IPS-18a (cell line): ENCODE measurements around the gene ZNF595.

Experiments
- H3K27ac ChIP-seq: one replicate; pipeline ENCODE4 v1.5.1; 2013; ENCODE audit warnings: low read length
- H3K27me3 ChIP-seq: one replicate; pipeline ENCODE4 v1.6.1; 2013; ENCODE audit warnings: mild to moderate bottlenecking, low read length; ENCODE audit not compliant: control insufficient read depth, insufficient read depth
- H3K36me3 ChIP-seq: one replicate; pipeline ENCODE4 v1.6.1; 2013; ENCODE audit warnings: low read depth, low read length; ENCODE audit not compliant: control insufficient read depth
- H3K4me1 ChIP-seq: one replicate; pipeline ENCODE4 v1.6.1; 2013; ENCODE audit warnings: low read depth, low read length; ENCODE audit not compliant: control insufficient read depth
- H3K4me3 ChIP-seq: one replicate; pipeline ENCODE4 v1.5.1; 2013; ENCODE audit warnings: low read length
- H3K9ac ChIP-seq: one replicate; pipeline ENCODE4 v1.6.1; 2013; ENCODE audit warnings: mild to moderate bottlenecking, low read length, moderate library complexity
- H3K9me3 ChIP-seq: one replicate; pipeline ENCODE4 v1.6.1; 2013; ENCODE audit warnings: low read depth, low read length; ENCODE audit not compliant: control insufficient read depth

Gene ZNF595

DNA sequence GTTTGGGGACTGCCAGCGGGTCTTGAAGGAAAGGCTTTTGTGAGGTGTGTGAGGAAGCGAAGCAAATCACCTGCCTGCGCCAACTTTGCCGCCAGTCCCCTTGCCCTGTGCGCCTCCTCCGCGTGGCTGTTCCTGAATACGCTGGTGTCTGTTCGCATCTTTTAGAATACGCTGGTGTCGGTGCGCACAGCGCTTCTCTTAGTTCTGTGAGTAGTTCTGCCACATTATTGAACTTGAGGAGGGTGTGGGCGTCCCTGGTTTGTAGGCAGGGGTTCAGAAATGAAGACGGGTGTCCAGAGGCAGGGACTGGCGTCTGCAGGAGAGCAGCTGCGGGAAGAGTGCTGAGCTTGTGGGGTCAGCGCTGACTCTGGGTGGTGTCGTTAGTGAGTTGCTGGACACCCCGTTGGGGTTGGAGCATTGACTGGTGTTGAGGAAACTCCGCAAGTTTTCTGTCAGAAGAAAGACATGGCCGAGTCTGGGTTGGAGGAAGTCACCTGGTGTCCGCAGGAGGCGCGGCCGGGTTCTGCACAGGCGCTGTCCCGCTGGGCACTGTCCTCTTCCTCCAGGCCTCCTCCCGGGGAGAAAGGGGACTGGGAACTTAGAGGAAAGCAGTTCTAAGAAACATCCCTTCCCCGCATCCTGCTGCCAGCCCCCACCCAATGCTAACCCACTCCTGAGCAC lies 72.1 kb downstream of the ZNF595 start:
- peak overlapping the region; percentile 81 for H3K9ac ChIP-seq
- peak overlapping the region; percentile 57 for H3K27ac ChIP-seq
- peak overlapping the region; percentile 70 for H3K4me3 ChIP-seq

GRCh38 chr4:125833-126232 lies 72.7 kb downstream of the ZNF595 start:
- Histone ChIP-seq H3K4me3 (peak overlapping the region; percentile 70), H3K9ac (peak overlapping the region; percentile 81), H3K27ac (no peak overlapping the region), H3K36me3 (peaks cover 27% of the 10 kb centered on the region), H3K4me1 (no peaks in the 10 kb centered on the region), H3K27me3 (no peaks in the 10 kb centered on the region), H3K9me3 (peaks cover 7% of the 10 kb centered on the region)

More for the DNA sequence above, 72.1 kb downstream of the ZNF595 start:
- Histone ChIP-seq H3K36me3 (peaks cover 27% of the 10 kb centered on the region), H3K27me3 (no peaks in the 10 kb centered on the region), H3K4me1 (no peaks in the 10 kb centered on the region), H3K9me3 (peaks cover 7% of the 10 kb centered on the region)

- Histone ChIP-seq H3K4me3 (no peak overlapping the region), H3K36me3 (peaks cover 53% of the 10 kb centered on the region), H3K9me3 (peaks cover 3% of the 10 kb centered on the region), H3K9ac (no peak overlapping the region), H3K27me3 (no peaks in the 10 kb centered on the region), H3K27ac (no peak overlapping the region), H3K4me1 (no peaks in the 10 kb centered on the region)
Measured at GRCh38 chr4:132483-132882, 79.4 kb downstream of the ZNF595 start.
